ENCODE data around the gene MIPEP.
"Not testable (repeated sequence)": the region's sequence is repeated elsewhere in the genome, so short reads cannot be mapped to it uniquely, and the experiment has no call there.

The MIPEP gene

DNA sequence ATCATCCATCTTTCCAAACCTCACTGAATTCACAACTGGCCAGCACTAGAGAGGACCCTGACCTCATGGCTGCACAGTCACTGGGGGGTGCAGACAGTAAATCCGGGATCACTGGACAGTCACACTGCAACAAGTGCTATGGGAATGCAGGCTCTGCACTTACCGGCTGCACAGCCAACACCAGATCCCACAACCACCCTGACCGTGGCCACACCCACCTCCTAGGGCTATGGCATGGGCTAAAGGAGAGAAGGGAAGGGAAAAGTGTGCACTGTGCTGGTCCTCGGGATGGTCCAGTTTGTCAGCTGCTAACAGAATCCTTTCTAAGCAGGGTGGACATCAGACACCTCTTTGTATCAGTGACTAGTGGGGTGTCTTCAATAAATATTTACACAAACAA is 118.2 kb downstream of the MIPEP start:
- no peak for DNase-seq

DNA sequence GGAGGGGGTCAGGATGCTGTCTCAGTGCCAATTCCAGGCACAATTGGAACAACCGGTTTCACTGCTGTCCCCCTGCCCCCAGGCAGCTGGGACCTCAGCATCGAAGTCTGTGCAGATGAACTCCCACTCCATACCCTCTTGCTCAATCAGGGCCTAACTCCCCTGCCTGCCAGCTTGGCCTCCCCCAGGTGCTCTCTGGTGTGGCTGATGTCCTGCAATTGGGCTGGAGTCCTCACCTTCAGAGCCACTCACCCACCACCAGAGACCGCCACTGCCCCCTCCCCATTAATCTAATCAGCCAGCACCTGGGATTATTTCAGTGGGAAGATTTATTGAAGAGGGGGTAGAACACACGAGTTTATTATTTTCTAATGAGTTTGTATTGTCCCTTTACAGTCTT is 118.8 kb downstream of the MIPEP start:
- no peak for DNase-seq

DNA sequence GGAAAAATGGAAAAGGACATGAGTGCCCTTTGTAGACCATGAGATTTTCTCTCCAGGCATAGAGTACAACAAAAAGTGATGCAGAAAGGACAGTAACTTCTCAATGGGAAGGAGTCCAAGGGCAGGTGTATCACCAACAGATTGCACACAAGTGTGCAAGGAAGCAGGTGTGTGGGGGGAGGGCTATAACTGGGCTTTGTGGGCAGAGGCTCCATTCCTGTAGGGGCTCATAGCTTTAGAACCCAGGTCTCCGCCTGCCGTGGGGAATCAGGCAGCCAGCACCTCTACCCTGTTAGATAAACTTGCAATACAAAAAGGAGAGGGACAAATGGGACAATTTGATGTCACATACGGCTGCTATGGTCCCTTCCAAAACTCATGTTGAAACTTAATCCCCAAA is 119.8 kb downstream of the MIPEP start:
- no peak for DNase-seq

DNA sequence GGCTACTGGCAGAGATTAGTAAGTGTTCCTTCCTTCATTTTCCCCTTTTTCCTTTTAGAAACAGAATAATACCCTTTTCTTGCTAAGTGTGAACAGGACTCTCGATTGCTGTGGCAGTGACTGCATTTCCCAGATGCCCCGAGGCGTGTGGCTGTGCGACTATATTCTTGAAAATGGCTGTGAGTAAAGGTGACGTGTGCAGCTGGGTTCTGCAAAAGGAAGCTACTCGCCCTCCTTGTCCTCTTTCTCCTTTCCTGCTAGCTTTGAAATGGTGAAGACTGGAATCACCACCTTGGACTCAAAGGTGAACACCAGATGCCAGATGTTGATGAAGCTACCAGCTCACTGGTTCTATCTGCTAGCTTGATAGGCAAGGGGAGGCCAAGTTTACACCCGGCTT is 121.4 kb downstream of the MIPEP start:
- no peak for DNase-seq

DNA sequence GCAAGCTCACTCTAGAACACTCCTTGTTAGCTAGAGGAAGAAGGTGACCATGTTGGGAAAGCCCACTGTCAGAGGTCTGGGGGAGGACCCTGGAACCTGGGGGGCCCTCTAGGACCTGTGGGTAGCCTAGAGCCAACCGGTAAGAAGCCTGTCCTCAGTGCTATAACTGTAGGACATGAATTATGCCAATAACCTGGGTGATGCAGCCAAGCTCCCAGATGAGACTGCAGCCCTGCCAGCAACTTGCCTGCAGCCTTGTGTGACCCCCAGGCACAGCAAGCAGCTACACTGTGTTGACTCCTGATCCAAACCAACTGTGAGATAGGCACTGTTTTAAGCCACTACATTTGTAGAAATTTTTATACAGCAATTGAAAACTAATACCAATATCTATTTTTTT is 122.3 kb downstream of the MIPEP start:
- DNase-seq = no peak

DNA sequence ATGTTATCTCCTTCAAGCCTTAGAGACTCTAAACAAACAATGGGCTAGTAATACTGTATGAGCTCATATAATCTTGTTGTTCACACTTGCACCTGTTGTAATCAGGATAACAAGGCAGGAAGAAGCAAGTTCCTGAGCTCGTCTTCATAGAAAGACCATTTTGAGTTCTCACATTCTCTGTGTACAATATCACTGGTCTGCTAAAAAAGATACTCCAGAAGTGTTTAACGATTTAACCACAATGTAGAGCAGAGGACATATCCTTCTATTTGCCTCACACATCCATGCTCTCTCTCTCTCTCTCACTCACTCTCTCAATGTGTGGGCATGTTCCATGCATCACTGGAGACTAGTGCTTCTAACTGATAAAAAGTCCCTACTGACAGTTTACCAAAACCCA is 122.9 kb downstream of the MIPEP start:
- no peak for DNase-seq

DNA sequence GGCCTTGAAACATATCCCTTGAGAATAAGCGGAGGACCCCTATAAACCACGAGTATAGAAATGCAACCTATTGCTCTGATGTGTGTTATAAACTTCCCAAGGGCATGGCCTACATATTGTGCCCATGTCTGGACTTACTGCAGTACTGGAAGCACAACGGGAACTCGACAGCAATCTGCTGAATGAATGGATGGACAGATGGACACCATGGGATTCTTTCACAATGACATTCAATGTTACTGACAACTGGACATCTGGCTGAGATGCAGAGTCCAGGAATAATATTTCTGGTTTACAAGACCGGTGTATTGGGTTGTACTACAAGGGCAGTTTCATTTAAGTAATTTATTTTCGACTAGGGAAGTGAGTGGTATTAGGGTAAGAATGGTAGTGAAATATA is 123.7 kb downstream of the MIPEP start:
- no peak for DNase-seq

DNA sequence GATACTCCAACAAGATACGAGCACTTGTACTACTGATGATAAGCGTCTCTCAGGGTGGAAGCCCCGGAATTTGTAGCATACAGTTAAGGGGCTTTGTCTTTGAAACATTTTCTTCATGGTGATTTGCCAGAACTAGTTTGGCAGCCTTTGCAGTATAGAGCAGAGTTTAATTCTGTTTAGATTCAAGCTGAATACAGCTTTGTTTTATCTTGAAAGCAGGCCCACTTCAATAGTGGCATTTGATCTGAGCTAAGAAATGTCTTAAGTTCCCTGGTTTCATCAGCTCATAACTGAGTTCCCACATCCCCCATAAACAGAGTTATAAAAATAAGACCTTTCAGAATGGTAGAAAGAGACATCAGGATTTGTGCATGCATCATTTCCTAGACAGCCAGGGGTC is 125.9 kb downstream of the MIPEP start:
- DNase-seq = no peak

DNA sequence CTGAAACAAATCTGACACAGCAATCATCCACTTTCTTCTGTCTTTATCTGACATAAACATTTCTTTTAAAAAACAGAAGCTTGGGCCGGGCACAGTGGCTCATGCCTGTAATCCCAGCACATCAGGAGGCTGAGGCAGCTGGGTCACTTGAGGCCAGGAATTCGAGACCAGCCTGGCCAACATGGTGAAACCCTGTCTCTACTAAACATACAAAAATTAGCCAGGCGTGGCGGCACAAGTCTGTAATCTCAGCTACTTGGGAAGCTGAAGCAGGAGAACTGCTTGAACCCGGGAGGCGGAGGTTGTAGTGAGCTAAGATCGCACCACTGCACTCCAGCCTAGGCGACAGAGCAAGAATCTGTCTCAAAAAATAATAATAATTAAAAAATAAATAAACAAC is 127.4 kb downstream of the MIPEP start:
- not testable (repeated sequence) for DNase-seq

DNA sequence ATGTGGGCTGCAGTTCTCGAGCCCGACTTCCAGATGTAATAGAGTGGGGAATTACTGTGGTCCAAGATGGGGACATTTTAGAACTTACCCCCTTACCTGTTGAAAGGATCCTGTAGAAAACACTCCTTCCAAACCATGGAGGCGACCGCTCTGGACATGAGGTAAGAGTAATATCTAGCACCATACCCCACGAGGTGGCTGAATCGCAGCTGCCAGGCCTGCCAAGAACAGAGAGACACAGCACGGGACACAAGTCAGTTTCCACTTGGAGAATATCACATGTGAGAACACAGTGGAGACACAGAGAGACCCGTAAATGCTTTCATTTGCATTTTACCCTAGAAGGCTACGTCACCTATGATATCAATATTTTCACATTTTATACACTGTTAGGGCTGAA is 129.2 kb downstream of the MIPEP start:
- no peak for DNase-seq

DNA sequence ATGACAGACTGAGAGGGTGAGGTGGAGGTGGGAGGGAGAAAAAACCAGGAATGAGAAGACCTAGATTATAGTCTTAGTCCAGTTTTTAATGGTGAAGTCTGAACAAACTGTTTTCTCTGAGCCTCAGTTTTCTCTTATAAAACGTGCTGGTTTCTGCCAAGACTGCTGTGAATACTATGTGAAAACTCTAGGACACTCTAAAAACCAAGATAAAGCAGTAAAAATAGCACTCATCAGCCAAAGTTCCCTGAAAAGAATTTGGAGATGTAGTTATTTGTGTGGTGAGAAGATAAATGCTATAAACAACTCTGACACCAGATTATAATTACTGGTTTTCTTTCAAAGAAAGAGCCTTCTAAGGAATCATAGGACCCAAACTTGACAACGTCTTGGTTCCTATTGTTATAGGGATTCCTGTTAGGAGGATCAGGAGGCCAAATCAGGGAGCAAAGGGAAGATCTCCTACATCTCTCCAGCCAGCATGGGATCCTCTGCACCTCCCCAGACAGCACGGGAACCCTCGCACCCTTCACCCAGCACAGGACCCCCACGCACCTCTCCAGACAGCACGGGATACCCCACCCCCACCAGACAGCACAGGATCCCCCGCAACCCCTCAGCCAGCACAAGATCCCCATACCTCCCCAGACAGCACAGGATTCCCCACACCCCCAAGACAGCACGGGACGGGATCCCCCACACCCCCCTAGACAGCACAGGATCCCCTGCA is 130.2 kb downstream of the MIPEP start:
- DNase-seq = no peak

DNA sequence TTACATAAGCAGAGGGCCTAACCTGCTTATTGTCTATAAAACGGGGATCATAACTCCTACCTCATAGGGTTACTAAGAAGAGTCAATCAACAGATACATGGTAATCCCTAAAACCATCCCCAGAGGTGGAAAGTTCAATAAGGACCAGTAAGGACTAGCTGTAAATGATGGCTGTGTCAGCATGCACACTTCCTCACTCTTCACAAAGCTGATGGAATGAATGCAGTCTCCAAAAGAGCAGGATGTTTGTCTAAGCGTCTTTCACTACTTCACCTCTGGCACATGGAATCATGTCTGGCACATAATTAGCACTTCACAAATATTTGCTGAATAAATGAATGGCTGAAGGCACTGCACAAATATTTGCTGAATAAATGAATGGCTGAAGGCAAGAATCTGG is 134.2 kb downstream of the MIPEP start:
- no peak for DNase-seq

DNA sequence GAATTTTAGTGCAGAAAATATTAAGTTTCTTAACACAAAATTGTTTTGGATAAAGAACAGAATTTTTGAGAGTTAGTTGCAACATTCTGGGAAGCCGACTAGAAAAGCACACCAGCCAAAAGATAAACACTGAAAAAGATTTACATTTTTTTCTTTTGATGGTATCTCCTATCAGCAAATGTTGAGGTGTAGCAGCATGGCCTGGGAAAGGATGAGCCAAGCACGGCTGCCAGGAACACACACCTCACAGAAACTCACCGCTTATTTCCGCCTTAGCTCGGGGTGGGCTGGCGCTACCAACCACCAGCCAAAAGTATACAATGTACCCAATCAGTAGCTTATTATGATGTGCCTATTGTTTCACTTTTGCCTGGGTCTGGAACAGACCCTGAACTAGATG is 134.7 kb downstream of the MIPEP start:
- DNase-seq = no peak

DNA sequence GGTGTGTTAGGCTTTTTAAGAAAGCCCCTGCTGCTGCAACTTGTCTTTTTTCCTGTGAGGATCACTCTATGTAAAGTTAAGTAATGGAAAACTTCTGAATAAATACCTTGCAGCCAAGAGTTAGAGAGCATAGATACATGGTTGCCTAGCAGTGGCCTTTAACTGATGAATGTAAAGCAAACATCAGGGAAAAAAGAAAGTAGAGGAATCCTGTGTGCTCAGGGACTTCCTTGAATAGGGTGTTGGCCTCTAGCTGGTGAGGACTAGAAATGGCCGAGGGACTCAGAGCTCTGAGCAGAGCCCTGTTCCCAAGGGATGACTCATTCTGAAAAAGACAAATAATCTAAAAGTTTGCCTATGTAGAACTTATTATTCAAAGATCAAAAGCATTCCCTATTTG is 135.7 kb downstream of the MIPEP start:
- DNase-seq = no peak

DNA sequence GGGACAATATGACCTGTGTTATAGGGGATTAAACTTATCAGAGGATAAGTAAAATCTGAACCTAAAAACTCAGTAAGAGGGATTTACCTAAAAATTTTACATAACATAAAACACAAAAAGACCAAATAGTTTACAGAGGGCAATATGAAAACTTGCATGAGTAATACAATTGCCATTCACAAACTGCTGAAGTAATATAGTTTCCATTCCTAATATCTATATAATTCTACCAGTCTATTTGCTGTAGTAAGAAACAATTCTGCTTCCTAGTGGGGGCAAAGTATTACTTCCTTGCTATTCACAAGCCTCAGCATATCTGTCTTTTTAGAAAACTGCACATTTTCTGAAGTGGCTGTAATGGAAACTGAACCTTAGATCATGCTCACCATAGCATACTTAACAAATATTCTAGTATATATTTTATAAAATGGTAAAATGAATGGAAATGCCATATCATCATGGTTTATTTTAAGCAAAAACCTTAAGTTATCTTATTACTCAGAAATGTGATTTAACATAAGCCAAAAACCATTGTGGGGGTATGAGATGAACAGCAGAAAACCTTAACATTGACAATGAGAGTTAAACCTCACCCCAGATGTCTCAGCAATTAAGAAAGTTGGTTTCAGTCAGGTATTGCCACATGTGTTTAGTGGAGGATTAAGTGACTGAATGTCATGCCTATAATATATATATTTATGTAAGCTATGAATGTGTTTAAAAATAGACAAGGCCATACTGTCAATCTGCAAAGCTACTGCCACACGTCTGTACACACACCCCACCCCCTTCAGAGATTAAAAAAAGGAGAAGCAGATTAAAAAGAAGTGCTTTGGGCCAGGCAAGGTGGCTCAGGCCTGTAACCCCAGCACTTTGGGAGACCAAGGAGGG is 136.8 kb downstream of the MIPEP start:
- DNase-seq = peak in 2 of 3 donors; percentile 33 to 36

DNA sequence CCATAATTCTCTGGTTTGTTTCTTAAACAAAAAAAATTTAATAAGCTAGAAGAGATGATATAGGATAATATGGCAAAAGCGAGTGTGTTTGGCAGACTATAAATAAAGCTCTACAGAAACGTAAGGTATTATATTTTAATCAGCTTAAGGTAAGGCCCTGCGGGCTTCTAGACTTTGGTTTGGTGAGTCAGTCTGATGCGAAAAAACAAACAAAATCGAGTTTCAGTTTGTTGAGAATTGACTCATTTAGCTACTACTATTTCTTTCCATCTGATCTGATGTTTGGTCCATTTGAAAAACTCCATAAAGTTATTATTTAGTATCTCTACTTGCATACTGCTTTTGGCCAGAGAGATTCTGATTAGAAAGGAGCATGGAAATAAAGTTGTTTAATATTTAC is 138.0 kb downstream of the MIPEP start:
- no peak for DNase-seq

DNA sequence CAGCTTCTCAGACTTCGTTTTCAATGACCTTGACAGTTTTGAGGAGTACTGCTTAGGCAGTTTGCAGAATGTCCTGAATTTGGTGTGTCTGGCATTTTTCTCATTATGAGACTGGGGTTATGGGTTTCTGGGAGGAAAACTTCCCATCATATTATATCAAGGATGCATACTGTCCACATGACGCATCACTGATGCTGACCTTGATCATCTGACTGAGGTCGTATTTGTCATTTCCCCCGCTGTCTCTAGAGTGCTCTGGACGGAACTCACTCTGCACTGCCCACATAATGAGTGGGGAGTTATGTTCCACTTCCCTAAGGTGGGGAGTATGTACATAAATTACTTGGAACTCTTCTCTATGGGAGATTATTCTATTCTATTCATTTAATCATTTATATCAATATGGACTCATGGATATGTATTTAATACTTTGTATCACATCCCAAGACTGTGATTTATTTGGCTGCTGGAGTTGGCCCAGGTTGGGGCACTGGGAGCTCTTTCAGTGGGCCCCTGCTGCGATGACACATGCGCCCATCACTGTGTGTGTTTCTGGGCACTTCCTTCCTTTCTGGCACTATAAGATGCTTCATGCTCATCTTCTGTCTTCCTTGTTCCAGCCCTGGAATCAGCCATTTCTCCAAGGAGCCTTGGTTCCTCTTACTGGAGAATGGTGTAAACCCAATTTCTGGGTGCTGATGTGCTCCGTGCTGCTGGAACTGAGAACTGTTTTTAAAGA is 138.6 kb downstream of the MIPEP start:
- DNase-seq = peak in 1 of 3 donors; percentile 11

DNA sequence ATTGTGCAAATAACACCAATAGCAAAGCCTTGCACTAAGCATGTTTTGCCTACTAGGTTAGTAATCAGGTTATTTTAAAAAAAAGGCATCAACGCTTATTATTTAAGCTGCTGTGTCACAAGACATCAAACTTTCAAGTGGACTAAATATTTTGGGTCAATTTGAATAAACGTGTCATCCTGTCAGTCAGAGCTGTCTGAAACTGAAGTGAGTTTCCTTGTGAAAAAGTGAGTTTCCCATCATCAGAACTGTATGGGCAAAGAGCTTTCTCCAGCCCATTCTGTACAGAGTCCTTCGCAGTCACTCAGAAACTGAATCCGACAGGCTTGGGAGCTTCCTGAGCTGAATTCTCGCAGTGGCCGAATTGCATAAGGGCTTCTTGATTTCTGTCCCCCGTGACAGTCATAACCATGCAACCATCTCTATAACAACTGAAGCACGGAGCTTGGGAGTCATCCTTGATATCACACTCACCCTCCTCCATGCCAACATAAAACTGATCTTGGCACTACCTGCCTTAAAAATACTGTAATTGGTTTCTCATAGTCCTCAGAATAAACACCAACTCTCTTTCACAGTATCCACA is 139.8 kb downstream of the MIPEP start:
- DNase-seq = no peak

DNA sequence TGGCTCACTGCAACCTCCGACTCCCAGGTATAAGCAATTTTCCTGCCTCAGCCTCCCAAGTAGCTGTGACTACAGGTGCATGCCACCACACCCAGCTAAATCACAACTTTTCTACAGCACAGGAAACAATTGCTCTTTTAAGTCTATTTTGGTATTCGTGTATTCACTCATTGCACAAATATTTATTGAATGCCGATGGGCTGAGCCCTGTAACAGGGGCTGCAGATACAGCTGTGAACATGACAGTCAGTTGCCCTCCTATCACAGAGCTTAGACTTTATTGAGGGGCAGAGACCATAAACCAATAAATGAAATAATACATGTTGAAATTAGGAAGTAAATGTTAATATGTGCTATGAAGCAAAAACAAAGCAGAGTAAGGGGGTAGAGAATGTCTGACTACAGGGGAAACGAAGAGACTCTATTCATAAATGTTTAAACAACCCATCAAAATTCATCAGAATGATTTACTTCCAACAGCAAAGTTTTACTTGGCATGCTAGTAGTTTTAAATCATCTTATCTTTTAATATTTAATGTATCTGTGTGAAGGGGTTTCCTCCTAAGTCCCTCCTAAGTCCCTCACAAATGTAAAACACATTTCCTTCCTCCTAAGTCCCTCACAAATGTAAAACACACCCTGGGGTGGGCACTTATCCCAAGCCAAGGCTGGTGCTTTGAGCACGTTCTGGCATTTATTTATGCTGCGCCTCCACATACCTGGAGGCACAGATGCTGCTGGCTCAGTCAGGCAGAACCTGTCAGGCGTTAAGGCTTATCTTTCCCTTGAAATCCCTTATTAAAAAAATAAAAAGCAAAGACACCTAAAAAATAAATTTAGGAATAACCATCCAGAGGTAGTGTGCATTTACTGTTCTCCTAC is 140.8 kb downstream of the MIPEP start:
- no peak for DNase-seq

DNA sequence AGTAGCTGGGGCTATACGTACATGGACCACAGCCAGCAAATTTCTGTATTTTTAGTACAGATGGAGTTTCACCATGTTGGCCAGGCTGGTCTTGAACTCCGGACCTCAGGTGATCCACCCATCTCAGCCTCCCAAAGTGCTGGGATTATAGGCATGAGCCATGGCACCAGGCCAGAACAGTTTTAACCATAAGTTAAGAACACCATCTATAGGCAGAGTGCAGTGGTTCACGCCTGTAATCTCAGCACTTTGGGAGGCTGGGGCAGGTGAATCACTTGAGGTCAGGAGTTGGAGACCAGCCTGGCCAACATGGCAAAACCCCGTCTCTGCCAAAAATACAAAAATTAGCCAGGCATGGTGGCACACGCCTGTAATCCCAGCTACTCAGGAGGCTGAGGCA is 143.1 kb downstream of the MIPEP start:
- not testable (repeated sequence) for DNase-seq

DNA sequence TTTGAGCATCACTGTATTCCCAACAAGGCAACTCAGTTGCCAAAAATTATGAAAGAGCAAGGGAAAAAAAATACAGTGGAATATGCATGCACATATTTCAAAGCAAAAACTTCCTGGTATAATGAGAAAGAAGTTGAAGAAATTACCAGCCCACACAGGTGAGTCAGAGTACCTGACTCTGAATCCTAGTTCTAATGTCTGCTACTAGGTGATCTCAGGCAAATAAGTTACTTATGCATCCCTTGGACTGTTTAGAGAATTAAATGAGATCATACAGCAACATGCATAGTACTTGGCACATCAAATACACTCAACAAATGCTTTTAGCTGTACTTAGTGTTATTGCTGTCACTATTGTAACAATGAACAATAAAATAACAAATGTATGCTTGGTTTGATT is 144.9 kb downstream of the MIPEP start:
- DNase-seq = no peak
